Ovary (tissue), 3 donors: ENCODE measurements around the gene ALDH7A1.
A peak's percentile ranks its signal among the peaks of the same experiment; 100 is the strongest.

Experiments used
- EP300 ChIP-seq: sonication (generic); formaldehyde crosslinking; IDR thresholded peaks from one replicate; pipeline ENCODE4 v1.6.1; 2017; ENCODE audit warnings: antibody characterized with exemption
- POLR2A ChIP-seq: fragments of 450-650 bp; IDR thresholded peaks from one replicate; pipeline ENCODE4 v1.6.1; 2017; ENCODE audit warnings: antibody characterized with exemption, mild to moderate bottlenecking, moderate library complexity
- TF ChIP-seq, protein P1 (sequence below), 3 donors: fragments of 450-650 bp in 2 of 3; fragments of 200-600 bp in 1 of 3; IDR thresholded peaks; one replicate each; pipeline versions ENCODE4 v1.5.1 to v1.8.0; 2016 to 2022; ENCODE audit warnings: antibody characterized with exemption in 3 of 3, mild to moderate bottlenecking in 1 of 3
- donor health status: DM: no; HTN: no; CAD: no.

- TF ChIP-seq, protein P1, sequence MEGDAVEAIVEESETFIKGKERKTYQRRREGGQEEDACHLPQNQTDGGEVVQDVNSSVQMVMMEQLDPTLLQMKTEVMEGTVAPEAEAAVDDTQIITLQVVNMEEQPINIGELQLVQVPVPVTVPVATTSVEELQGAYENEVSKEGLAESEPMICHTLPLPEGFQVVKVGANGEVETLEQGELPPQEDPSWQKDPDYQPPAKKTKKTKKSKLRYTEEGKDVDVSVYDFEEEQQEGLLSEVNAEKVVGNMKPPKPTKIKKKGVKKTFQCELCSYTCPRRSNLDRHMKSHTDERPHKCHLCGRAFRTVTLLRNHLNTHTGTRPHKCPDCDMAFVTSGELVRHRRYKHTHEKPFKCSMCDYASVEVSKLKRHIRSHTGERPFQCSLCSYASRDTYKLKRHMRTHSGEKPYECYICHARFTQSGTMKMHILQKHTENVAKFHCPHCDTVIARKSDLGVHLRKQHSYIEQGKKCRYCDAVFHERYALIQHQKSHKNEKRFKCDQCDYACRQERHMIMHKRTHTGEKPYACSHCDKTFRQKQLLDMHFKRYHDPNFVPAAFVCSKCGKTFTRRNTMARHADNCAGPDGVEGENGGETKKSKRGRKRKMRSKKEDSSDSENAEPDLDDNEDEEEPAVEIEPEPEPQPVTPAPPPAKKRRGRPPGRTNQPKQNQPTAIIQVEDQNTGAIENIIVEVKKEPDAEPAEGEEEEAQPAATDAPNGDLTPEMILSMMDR (IDR thresholded peaks at IDR 0.05): peak; percentile 28 to 61 (median 59)
- TF ChIP-seq POLR2A: no peak
- no peak for TF ChIP-seq EP300
Measured at GRCh38 chr5:126492939-126493338, 102.1 kb downstream of the ALDH7A1 start.
